HEK293 (cell line): ENCODE measurements around the gene TSKU.

Experiments
- EGR2 ChIP-seq: fragments of 450-650 bp; formaldehyde crosslinking; IDR thresholded peaks from 2 replicates; pipeline ENCODE4 v1.5.1; 2016; ENCODE audit warnings: low read depth, missing biosample characterization, missing genetic modification characterization
- GFI1B ChIP-seq: fragments of 450-650 bp; formaldehyde crosslinking; IDR thresholded peaks from 2 replicates; pipeline ENCODE4 v1.5.1; 2016; ENCODE audit warnings: missing biosample characterization, missing genetic modification characterization
- KLF10 ChIP-seq: fragments of 450-650 bp; IDR thresholded peaks from 2 replicates; pipeline ENCODE4 v1.5.1; 2018; ENCODE audit warnings: missing biosample characterization, mild to moderate bottlenecking, missing genetic modification characterization
- SP7 ChIP-seq: fragments of 450-650 bp; formaldehyde crosslinking; IDR thresholded peaks from 2 replicates; pipeline ENCODE4 v1.5.1; 2016; ENCODE audit warnings: missing biosample characterization, missing genetic modification characterization
- ZBTB21 ChIP-seq: fragments of 450-650 bp; formaldehyde crosslinking; IDR thresholded peaks from 2 replicates; pipeline ENCODE4 v1.5.1; 2017; ENCODE audit warnings: missing biosample characterization, missing genetic modification characterization
- ZBTB8A ChIP-seq: fragments of 450-650 bp; formaldehyde crosslinking; IDR thresholded peaks from 2 replicates; pipeline ENCODE4 v1.5.1; 2016; ENCODE audit warnings: missing biosample characterization, missing genetic modification characterization
- ZNF169 ChIP-seq: fragments of 450-650 bp; formaldehyde crosslinking; IDR thresholded peaks from 2 replicates; pipeline ENCODE4 v1.5.1; 2016; ENCODE audit warnings: missing biosample characterization, missing genetic modification characterization
- ZNF394 ChIP-seq: fragments of 450-650 bp; formaldehyde crosslinking; IDR thresholded peaks from 2 replicates; pipeline ENCODE4 v1.5.1; 2016; ENCODE audit warnings: missing biosample characterization, missing genetic modification characterization, mild to moderate bottlenecking, moderate library complexity, borderline replicate concordance
- ZNF585B ChIP-seq: fragments of 450-650 bp; formaldehyde crosslinking; IDR thresholded peaks from 2 replicates; pipeline ENCODE4 v1.5.1; 2016; ENCODE audit warnings: missing biosample characterization, missing genetic modification characterization
- ZNF610 ChIP-seq: fragments of 450-650 bp; formaldehyde crosslinking; IDR thresholded peaks from 2 replicates; pipeline ENCODE4 v1.5.1; 2016; ENCODE audit warnings: missing biosample characterization, missing genetic modification characterization, borderline replicate concordance
- ZNF654 ChIP-seq: fragments of 450-650 bp; formaldehyde crosslinking; IDR thresholded peaks from 2 replicates; pipeline ENCODE4 v1.5.1; 2016; ENCODE audit warnings: low read depth, missing biosample characterization, missing genetic modification characterization
- ZNF658 ChIP-seq: fragments of 450-650 bp; formaldehyde crosslinking; IDR thresholded peaks from 2 replicates; pipeline ENCODE4; 2016; ENCODE audit warnings: missing biosample characterization, missing genetic modification characterization
- ZSCAN16 ChIP-seq: fragments of 450-650 bp; formaldehyde crosslinking; IDR thresholded peaks from 2 replicates; pipeline ENCODE4 v1.5.1; 2016; ENCODE audit warnings: missing biosample characterization, missing genetic modification characterization
- TF ChIP-seq, protein P1 (sequence below): fragments of 450-650 bp; formaldehyde crosslinking; IDR thresholded peaks from 2 replicates; pipeline ENCODE4 v1.5.1; 2016; ENCODE audit warnings: missing biosample characterization, missing genetic modification characterization, borderline replicate concordance
- TF ChIP-seq, protein P2 (sequence below): fragments of 450-650 bp; formaldehyde crosslinking; conservative IDR thresholded peaks from 2 replicates; pipeline ENCODE4 v1.5.1; 2016; ENCODE audit warnings: low read depth, missing biosample characterization, missing genetic modification characterization
- TF ChIP-seq, protein P3 (sequence below): fragments of 450-650 bp; formaldehyde crosslinking; IDR thresholded peaks from 2 replicates; pipeline ENCODE4 v1.5.1; 2016; ENCODE audit warnings: missing biosample characterization, missing genetic modification characterization
- TF ChIP-seq, protein P4 (sequence below): fragments of 450-650 bp; formaldehyde crosslinking; IDR thresholded peaks from 2 replicates; pipeline ENCODE4 v1.5.1; 2016; ENCODE audit warnings: missing biosample characterization, missing genetic modification characterization
- TF ChIP-seq, protein P5 (sequence below): fragments of 450-650 bp; formaldehyde crosslinking; IDR thresholded peaks from 2 replicates; pipeline ENCODE4 v1.5.1; 2017; ENCODE audit warnings: missing biosample characterization, missing genetic modification characterization
- TF ChIP-seq, protein P6 (sequence below): fragments of 450-650 bp; formaldehyde crosslinking; IDR thresholded peaks from 2 replicates; pipeline ENCODE4 v1.5.1; 2016; ENCODE audit warnings: missing biosample characterization, missing genetic modification characterization

Gene TSKU

DNA sequence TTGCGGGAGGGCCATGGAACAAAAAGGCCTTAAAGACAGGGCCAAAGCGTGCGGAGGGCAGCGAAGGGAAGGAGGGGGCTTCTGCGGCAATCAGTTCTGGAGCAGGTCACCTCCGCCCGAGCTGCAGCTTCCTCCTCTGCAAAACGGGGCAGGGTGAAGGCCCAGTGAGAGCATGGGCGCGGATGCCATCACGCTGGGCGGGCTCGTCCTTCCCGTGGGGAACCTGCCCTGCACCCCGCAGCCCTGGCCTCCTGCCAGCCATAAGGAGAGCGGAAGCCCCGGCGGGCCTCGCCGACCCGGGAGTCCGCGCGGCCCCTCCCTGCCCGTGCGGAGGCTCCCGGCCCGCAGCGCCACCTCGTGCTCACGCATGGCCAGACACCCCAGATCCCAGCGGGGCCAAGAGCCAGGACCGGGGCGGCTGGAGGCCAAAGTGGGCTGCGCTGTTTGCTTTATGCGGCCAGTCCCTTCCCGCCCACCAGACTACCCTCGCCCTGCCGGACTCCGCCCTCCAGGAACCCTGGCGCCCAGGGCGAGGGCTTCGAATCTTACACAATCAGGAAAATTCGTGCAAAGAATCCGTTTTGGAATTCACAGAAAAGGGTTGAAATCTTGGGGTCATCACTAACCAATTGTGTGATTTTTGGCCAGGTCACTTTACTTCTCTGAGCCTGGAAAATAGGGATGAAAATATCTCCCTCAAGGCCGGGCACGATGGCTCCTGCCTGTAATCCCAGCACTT is 16.1 kb downstream of the TSKU start (continued):
- TF ChIP-seq, protein P1, sequence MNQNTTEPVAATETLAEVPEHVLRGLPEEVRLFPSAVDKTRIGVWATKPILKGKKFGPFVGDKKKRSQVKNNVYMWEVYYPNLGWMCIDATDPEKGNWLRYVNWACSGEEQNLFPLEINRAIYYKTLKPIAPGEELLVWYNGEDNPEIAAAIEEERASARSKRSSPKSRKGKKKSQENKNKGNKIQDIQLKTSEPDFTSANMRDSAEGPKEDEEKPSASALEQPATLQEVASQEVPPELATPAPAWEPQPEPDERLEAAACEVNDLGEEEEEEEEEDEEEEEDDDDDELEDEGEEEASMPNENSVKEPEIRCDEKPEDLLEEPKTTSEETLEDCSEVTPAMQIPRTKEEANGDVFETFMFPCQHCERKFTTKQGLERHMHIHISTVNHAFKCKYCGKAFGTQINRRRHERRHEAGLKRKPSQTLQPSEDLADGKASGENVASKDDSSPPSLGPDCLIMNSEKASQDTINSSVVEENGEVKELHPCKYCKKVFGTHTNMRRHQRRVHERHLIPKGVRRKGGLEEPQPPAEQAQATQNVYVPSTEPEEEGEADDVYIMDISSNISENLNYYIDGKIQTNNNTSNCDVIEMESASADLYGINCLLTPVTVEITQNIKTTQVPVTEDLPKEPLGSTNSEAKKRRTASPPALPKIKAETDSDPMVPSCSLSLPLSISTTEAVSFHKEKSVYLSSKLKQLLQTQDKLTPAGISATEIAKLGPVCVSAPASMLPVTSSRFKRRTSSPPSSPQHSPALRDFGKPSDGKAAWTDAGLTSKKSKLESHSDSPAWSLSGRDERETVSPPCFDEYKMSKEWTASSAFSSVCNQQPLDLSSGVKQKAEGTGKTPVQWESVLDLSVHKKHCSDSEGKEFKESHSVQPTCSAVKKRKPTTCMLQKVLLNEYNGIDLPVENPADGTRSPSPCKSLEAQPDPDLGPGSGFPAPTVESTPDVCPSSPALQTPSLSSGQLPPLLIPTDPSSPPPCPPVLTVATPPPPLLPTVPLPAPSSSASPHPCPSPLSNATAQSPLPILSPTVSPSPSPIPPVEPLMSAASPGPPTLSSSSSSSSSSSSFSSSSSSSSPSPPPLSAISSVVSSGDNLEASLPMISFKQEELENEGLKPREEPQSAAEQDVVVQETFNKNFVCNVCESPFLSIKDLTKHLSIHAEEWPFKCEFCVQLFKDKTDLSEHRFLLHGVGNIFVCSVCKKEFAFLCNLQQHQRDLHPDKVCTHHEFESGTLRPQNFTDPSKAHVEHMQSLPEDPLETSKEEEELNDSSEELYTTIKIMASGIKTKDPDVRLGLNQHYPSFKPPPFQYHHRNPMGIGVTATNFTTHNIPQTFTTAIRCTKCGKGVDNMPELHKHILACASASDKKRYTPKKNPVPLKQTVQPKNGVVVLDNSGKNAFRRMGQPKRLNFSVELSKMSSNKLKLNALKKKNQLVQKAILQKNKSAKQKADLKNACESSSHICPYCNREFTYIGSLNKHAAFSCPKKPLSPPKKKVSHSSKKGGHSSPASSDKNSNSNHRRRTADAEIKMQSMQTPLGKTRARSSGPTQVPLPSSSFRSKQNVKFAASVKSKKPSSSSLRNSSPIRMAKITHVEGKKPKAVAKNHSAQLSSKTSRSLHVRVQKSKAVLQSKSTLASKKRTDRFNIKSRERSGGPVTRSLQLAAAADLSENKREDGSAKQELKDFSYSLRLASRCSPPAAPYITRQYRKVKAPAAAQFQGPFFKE, result no peak
- TF ChIP-seq ZNF169 (tag by site-specific recombination), result no peak
- no peak for TF ChIP-seq ZSCAN16 (tag by site-specific recombination)
- no peak for TF ChIP-seq ZNF394 (tag by site-specific recombination)
- no peak for TF ChIP-seq ZBTB21 (tag by site-specific recombination)
- peak; percentile 49; the same call in 1 of the 2 replicates for TF ChIP-seq SP7 (tag by site-specific recombination)
- no peak for TF ChIP-seq ZNF610 (tag by site-specific recombination)
- TF ChIP-seq, protein P2, sequence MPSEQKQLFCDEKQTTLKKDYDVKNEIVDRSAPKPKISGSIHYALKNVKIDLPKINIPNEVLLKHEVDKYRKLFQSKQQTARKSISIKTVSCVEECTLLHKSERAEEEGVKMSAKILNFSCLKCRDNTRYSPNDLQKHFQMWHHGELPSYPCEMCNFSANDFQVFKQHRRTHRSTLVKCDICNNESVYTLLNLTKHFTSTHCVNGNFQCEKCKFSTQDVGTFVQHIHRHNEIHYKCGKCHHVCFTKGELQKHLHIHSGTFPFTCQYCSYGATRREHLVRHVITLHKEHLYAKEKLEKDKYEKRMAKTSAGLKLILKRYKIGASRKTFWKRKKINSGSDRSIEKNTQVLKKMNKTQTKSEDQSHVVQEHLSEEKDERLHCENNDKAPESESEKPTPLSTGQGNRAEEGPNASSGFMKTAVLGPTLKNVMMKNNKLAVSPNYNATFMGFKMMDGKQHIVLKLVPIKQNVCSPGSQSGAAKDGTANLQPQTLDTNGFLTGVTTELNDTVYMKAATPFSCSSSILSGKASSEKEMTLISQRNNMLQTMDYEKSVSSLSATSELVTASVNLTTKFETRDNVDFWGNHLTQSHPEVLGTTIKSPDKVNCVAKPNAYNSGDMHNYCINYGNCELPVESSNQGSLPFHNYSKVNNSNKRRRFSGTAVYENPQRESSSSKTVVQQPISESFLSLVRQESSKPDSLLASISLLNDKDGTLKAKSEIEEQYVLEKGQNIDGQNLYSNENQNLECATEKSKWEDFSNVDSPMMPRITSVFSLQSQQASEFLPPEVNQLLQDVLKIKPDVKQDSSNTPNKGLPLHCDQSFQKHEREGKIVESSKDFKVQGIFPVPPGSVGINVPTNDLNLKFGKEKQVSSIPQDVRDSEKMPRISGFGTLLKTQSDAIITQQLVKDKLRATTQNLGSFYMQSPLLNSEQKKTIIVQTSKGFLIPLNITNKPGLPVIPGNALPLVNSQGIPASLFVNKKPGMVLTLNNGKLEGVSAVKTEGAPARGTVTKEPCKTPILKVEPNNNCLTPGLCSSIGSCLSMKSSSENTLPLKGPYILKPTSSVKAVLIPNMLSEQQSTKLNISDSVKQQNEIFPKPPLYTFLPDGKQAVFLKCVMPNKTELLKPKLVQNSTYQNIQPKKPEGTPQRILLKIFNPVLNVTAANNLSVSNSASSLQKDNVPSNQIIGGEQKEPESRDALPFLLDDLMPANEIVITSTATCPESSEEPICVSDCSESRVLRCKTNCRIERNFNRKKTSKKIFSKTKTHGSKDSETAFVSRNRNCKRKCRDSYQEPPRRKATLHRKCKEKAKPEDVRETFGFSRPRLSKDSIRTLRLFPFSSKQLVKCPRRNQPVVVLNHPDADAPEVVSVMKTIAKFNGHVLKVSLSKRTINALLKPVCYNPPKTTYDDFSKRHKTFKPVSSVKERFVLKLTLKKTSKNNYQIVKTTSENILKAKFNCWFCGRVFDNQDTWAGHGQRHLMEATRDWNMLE, result no peak
- TF ChIP-seq, protein P3, sequence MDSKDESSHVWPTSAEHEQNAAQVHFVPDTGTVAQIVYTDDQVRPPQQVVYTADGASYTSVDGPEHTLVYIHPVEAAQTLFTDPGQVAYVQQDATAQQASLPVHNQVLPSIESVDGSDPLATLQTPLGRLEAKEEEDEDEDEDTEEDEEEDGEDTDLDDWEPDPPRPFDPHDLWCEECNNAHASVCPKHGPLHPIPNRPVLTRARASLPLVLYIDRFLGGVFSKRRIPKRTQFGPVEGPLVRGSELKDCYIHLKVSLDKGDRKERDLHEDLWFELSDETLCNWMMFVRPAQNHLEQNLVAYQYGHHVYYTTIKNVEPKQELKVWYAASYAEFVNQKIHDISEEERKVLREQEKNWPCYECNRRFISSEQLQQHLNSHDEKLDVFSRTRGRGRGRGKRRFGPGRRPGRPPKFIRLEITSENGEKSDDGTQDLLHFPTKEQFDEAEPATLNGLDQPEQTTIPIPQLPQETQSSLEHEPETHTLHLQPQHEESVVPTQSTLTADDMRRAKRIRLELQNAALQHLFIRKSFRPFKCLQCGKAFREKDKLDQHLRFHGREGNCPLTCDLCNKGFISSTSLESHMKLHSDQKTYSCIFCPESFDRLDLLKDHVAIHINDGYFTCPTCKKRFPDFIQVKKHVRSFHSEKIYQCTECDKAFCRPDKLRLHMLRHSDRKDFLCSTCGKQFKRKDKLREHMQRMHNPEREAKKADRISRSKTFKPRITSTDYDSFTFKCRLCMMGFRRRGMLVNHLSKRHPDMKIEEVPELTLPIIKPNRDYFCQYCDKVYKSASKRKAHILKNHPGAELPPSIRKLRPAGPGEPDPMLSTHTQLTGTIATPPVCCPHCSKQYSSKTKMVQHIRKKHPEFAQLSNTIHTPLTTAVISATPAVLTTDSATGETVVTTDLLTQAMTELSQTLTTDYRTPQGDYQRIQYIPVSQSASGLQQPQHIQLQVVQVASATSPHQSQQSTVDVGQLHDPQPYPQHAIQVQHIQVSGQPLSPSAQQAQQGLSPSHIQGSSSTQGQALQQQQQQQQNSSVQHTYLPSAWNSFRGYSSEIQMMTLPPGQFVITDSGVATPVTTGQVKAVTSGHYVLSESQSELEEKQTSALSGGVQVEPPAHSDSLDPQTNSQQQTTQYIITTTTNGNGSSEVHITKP (tag by site-specific recombination), result no peak
- TF ChIP-seq ZNF585B (tag by site-specific recombination), result no peak
- no peak for TF ChIP-seq GFI1B (tag by site-specific recombination)
- TF ChIP-seq, protein P4, sequence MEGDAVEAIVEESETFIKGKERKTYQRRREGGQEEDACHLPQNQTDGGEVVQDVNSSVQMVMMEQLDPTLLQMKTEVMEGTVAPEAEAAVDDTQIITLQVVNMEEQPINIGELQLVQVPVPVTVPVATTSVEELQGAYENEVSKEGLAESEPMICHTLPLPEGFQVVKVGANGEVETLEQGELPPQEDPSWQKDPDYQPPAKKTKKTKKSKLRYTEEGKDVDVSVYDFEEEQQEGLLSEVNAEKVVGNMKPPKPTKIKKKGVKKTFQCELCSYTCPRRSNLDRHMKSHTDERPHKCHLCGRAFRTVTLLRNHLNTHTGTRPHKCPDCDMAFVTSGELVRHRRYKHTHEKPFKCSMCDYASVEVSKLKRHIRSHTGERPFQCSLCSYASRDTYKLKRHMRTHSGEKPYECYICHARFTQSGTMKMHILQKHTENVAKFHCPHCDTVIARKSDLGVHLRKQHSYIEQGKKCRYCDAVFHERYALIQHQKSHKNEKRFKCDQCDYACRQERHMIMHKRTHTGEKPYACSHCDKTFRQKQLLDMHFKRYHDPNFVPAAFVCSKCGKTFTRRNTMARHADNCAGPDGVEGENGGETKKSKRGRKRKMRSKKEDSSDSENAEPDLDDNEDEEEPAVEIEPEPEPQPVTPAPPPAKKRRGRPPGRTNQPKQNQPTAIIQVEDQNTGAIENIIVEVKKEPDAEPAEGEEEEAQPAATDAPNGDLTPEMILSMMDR (tag by site-specific recombination), result peak; percentile 73
- TF ChIP-seq ZNF654 (tag by site-specific recombination), result peak; percentile 31
- TF ChIP-seq EGR2 (tag by site-specific recombination), result peak; percentile 60
- TF ChIP-seq, protein P5, sequence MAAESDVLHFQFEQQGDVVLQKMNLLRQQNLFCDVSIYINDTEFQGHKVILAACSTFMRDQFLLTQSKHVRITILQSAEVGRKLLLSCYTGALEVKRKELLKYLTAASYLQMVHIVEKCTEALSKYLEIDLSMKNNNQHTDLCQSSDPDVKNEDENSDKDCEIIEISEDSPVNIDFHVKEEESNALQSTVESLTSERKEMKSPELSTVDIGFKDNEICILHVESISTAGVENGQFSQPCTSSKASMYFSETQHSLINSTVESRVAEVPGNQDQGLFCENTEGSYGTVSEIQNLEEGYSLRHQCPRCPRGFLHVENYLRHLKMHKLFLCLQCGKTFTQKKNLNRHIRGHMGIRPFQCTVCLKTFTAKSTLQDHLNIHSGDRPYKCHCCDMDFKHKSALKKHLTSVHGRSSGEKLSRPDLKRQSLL (tag by site-specific recombination), result no peak
- no peak for TF ChIP-seq KLF10 (tag by site-specific recombination)
- TF ChIP-seq, protein P6, sequence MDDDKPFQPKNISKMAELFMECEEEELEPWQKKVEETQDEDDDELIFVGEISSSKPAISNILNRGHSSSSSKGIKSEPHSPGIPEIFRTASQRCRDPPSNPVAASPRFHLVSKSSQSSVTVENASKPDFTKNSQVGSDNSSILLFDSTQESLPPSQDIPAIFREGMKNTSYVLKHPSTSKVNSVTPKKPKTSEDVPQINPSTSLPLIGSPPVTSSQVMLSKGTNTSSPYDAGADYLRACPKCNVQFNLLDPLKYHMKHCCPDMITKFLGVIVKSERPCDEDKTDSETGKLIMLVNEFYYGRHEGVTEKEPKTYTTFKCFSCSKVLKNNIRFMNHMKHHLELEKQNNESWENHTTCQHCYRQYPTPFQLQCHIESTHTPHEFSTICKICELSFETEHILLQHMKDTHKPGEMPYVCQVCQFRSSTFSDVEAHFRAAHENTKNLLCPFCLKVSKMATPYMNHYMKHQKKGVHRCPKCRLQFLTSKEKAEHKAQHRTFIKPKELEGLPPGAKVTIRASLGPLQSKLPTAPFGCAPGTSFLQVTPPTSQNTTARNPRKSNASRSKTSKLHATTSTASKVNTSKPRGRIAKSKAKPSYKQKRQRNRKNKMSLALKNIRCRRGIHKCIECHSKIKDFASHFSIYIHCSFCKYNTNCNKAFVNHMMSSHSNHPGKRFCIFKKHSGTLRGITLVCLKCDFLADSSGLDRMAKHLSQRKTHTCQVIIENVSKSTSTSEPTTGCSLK (tag by site-specific recombination), result no peak
- TF ChIP-seq ZNF658 (tag by site-specific recombination), result no peak
- no peak for TF ChIP-seq ZBTB8A
